ENCODE data around the gene TSFM. TPM values are rescaled to one million over a fixed set of nuclear protein-coding genes. Genes with fewer than 3 reads are reported as not detected.
"Not testable (repeated sequence)": the region's sequence is repeated elsewhere in the genome, so short reads cannot be mapped to it uniquely, and the experiment has no call there.

TSFM gene
- total RNA-seq, 1 donor from 2014 or later, result 36.3 TPM

DNA sequence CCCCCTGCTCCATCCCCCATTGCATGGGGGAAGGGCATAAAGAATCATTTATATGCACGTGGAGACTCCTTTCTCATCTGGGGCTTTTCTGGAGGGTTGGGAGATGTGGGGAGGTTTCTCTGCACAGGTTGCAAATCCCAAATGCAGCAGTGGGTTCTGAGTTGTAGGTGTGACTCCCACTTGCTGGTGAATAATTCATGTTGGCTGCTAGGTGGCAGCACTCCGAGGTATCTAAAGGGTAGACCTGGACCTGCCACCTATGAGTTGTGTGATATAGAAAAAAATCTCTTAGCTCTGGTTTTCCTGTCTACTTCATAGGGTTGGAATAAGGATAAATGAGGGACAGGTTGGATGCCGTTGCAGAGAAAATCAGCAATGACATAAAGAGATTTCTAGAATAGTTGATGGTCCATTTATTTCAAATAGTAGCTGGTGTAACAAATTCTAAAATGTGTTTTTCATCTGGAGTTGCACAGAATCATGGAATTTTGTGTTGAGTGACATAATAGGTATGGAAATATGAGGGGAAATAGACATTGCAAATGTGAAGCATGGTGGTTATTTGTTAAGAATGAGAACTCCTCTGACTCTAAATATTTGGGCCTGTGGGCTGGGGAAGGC lies 23.1 kb upstream of the TSFM start:
- intact Hi-C loops (cut with micrococcal nuclease), result loop anchor here (5.0 to 10.0 kb wide), 2 partner anchors 73 to 1125 kb away; partner anchors contain the start of gene BAZ2A

DNA sequence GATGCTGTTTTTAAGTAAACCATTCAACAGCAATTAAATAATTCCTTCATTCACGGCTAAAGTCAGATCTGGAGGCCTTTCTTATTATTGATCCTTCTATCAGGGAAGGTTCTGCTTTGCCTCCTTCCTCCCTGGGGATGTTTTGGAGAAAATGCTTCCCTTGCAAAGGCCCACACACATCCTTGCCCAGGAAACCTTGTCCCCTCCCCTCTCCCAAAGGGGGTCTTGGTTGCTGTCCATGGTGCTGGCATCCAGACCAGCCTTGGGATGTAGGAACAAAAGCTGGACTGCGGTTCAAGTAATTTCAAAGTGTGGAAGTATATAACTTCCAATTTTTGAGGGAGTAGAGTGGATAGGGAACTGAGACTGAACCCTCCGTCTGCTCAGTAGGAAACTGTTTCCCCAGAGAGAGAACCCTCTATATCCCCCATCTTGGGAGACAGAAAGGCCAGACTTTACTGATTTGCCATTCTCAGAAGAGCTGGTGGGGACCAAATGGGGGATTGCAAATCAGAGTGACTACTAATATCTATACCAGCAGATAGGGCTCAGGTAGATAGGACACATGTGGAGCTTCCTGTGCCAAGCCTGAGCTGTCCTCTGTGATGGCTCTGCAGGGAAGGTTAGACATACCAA lies 22.1 kb upstream of the TSFM start:
- intact Hi-C loops (cut with micrococcal nuclease), result no loop called here

- intact Hi-C loops (cut with micrococcal nuclease), result no loop called here
Observed at GRCh38 chr12:57761391-57761998, 21.1 kb upstream of the TSFM start.

GRCh38 chr12:57762463-57762862 lies 20.1 kb upstream of the TSFM start:
- intact Hi-C loops (cut with micrococcal nuclease), result no loop called here

DNA sequence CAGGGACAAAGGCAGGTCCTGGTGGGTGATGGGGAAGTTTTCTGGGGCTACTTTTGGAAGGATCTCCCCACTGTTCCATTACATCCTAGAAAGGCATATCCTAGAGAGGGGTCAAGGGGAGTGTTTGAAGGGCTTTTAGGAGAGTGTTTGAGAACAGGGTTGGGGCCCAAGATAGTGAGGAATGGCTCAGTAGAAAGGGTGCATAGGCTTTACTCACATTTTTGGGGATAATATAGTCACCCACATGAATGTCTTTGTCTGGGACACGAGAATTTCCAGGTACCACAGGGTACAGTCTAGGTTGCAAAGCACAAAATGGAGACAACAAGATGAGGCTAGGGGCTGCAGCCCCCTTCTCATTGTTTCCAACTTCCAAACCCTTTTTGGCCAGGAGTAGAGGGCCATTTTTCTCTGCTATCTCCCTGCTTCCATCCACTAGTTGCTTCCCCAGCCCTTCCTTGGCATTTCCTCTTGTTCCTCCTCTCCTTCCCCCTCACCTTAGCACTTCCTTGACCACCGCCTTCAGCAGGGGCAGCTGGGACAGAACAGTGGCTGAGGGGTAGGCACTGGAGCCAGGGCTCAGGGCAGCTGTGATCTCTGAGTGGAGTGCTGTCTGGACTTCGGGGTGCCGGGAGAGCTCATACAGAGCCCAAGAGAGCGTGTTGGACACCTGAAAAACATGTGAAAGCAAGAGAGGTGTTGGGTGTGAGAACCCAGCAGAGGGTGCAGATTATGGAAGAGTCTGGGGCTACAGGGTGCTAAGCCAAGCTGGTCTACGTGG lies 18.5 kb upstream of the TSFM start:
- intact Hi-C loops (cut with micrococcal nuclease), result no loop called here

- intact Hi-C loops (cut with micrococcal nuclease), result loop anchor here (1.0 kb wide), 1 partner anchor 8 kb away; no protein-coding TSS in a partner anchor
Observed at GRCh38 chr12:57764662-57765002, 18.0 kb upstream of the TSFM start.

DNA sequence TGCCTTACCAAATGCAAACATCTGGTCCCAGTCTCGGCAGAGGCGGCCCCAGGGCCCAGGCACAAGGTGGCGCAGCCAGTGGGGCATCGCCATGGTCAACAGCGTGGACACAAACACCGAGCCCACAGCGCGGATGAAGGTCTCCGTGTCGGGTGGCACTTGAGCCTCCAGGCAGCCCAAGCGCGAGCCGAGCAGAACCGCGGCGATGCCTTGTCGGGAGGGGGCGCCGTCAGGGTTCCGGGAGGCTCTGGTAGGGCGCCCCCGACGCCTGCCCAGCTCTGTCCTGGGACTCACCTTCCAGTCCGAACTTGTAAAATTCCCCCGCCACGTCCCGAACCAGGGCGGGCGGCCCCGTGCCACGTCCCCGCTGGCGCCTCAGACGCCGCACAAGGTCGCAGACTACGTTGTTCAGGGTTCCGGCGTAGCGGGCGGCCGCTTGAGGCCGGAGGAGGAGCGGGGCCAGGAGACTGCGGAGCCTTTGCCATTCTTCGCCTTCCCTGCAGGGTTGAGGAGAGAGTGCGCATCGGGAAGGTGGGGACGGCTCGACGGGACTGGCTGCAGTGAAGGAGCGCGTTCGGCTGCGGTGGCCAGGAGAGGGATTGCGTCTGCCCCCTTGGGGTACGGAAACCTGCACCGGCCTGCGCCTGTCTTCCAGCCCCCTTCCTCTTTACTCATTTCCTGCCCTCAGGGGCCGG lies 17.4 kb upstream of the TSFM start:
- intact Hi-C loops (cut with micrococcal nuclease), result loop anchor here (1.0 kb wide), 1 partner anchor 9 kb away; no protein-coding TSS in a partner anchor

DNA sequence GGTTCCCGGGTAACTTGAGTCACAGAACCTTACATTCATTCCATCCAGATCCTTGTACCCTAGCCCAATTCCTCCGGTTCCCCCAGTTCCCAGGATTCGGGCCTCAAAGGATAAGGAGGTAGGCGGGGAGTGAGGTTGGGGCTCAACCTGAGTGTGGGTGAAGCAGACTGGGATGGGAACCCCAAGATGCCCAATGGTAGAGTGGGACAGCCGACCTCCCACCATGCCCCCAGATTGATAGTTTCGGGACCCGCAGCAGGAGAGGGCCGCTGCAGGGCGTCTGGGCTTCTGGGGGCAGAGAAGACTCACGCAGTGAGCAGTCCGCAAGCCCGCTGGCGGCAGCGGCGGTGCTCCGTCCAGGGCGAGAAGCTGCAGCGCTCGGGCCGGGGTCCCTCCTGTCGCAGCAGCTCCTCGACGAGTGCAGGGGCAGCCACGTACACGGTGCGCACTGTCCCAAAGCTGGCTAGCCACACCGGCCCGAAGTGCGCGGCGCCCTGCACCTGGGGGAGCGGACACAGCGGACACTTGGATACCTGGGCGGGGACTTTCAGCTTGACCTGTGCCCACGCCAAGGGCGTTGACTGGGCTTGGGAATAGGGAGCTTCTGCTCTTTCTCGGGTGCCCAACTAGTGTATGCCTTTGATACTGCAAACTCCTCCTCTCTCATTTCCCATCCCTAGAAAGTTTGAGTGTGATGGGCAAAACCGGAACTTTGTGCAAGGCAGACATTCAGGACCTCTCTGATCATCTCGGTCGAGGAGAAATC lies 16.7 kb upstream of the TSFM start:
- intact Hi-C loops (cut with micrococcal nuclease), result loop anchor here (1.0 kb wide), 1 partner anchor 10 kb away; no protein-coding TSS in a partner anchor

GRCh38 chr12:57766464-57767304 lies 15.9 kb upstream of the TSFM start, which contains the start of gene CYP27B1:
Gene CYP27B1 (minus strand): TSS chr12:57767078. CDS start chr12:57767041, 37 bp downstream.
- intact Hi-C loops (cut with micrococcal nuclease), result no loop called here

DNA sequence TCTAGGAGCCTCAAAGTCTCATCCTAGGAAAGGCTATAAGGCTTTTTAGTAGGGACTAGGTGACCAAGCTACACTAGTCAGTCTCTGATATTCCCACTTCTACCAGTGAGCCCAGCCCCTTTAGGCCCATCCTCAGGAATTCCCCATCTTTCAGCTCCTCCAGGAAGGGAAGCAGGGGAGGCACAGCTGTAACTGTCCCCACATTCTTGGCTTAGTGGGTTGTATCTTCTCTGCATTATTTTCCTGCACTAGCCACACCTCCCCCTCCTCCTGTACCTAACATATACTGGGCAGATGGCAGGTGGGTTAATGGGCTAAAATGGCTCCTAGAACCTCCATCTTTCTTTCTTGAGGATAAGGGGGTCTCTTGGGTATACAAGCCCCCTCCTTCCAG lies 15.3 kb upstream of the TSFM start:
- intact Hi-C loops (cut with micrococcal nuclease), result no loop called here

- intact Hi-C loops (cut with micrococcal nuclease), result no loop called here
Observed at GRCh38 chr12:57767876-57768275, 14.7 kb upstream of the TSFM start.

GRCh38 chr12:57769594-57769993 lies 13.0 kb upstream of the TSFM start:
- intact Hi-C loops (cut with micrococcal nuclease), result no loop called here

GRCh38 chr12:57770734-57771133 lies 11.9 kb upstream of the TSFM start:
- intact Hi-C loops (cut with micrococcal nuclease), result no loop called here

- intact Hi-C loops (cut with micrococcal nuclease), result no loop called here
Observed at GRCh38 chr12:57771236-57771872, 11.2 kb upstream of the TSFM start.

DNA sequence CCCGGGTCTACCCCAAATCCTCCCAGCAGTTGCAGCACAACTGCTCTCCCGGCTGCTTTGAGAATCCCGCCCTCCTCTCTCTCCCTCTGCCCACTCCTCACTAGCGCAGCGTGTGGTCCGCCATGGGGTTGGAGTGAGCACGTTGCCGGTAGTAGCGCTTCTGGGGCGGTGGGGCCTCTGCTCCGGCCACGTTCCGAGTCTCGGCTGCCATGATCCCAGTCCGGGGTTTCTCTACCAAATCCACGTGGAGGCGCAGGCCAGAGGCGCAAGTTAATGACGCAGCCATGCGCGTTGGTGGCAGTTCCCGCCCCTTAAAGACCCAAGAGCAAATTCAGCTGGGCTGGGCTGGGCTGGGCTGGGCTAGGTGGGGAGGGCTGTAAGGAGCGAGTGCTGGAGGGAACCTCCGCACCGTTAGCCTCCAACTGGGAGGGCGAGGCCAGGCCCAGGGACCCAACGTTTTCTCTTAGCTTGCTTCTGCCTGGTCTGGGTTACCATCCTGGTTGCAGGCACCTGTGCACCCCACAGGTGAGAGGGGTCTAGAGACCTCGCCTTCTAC lies 10.6 kb upstream of the TSFM start, which contains the start of gene METTL1:
Gene METTL1, minus strand, starts transcription at position 233 of the 556 bp plus-strand sequence. Its CDS starts 22 bp downstream, at position 211.
- intact Hi-C loops (cut with micrococcal nuclease), result loop anchor here (1.0 to 2.0 kb wide), 5 partner anchors 10 to 169 kb away; partner anchors contain the start of genes ATP23, CDK4, CTDSP2 and TSFM

- intact Hi-C loops (cut with micrococcal nuclease), result loop anchor here (1.0 to 2.0 kb wide), 5 partner anchors 10 to 169 kb away; partner anchors contain the start of genes ATP23, CDK4, CTDSP2 and TSFM
Observed at GRCh38 chr12:57772429-57773322, 9.9 kb upstream of the TSFM start, which contains the start of gene EEF1AKMT3. Gene EEF1AKMT3 (plus strand): TSS chr12:57772614. CDS start chr12:57772725, 111 bp downstream.

DNA sequence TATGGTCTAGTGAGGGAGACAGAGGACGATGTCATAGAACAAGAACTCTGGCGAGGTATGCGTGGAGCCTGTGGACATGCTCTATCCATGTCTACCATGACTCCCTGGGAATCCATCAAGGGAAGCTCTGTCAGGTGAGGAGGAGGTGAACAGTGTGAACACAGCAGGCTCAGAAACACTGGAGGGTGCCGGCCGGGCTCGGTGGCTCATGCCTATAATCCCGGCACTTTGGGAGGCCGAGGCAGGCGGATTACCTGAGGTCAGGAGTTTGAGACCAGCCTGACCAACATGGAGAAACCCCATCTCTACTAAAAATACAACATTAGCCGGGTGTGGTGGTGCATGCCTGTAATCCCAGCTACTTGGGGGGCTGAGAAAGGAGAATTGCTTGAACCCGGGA lies 8.0 kb upstream of the TSFM start:
- intact Hi-C loops (cut with micrococcal nuclease), result not testable (repeated sequence)

All from T-helper 2 cell treated with Interferon-gamma antibody and Interleukin-4, amounts not matched to agents 100 ng/mL and 5 ng/mL, for 36 hours (primary cell).